Femur (tissue), 1 donor: ENCODE data around the gene SNX24.
A peak's percentile ranks its signal among the peaks of the same experiment; 100 is the strongest.
"Not testable (repeated sequence)": the region's sequence is repeated elsewhere in the genome, so short reads cannot be mapped to it uniquely, and the experiment has no call there.

Source experiments
- DNase-seq: peaks from one replicate; pipeline ENCODE4 v3.0.0-alpha.2; 2017

SNX24 gene

GRCh38 chr5:122845229-122846050, at the start of gene SNX24:
SNX24 (plus strand) TSS chr5:122845613; CDS start chr5:122845634, 21 bp downstream.
- DNase-seq: peak; percentile 86

DNA sequence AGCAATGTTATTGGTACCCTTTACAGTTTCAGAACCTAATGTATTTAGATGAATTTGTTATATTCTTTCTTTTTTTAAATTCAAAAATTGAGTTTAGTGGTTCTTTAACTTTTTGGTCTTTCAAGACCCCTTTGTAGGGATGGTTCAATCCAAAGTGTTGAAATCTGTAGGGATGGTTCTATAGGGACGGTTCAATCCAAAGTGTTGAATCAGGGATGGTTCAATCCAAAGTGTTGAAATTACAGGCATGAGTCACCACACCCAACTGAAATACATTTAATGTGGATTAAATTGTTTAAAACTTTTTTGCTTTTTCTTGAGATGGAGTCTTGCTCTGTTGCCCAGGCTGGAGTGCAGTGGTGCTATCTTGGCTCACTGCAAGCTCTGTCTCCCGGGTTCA, 39.9 kb upstream of the SNX24 start:
- DNase-seq: no peak

- no peak for DNase-seq
Measured at GRCh38 chr5:122810405-122810804, 35.0 kb upstream of the SNX24 start.

DNA sequence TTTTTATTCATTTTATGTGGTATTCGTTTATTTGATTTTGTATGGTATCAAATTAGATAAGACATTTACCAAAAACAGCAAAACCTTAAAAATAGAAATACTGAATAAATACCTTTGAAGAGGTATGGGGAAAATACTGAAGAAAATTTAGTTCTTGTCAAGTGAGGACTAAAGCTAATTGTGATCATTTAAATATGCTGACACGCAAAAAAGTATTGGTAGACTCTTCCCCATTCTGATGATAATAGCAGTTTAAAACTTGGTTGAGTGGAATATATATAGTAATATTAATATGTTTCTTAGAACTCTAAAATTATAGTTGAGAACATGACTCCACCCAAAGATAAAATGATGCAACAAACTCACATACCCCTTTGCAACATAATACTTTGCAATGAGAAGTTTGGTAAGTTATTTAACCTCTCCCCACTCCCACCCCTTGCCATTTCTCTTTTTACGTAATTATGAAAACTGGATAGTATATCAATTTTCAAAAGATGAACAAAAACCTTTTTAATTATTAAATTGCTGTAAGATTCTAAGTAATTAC, 30.1 kb upstream of the SNX24 start:
- no peak for DNase-seq

- no peak for DNase-seq
Measured at GRCh38 chr5:122816756-122817155, 28.7 kb upstream of the SNX24 start.

- no peak for DNase-seq
Measured at GRCh38 chr5:122831984-122832383, 13.4 kb upstream of the SNX24 start.

DNA sequence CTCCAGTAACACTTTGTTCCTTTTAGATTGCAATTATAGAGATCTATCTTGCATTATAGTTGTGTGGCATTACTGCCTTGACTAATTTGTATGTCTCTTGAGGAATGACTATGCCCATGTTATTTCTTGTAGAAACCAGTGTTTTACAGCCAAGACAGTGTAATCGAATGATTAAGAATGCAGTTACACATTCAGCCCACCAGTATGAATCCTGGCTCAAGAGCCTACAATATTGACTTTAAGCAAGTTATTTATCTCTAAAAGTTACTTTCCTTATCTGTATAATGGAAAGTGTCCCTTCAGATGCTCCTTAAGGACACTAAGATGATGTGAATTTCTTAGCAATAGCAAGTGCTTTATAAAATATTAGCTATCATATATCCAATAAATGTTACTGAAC, 9.7 kb upstream of the SNX24 start:
- no peak for DNase-seq

GRCh38 chr5:122836947-122837346, 8.5 kb upstream of the SNX24 start:
- DNase-seq: no peak

DNA sequence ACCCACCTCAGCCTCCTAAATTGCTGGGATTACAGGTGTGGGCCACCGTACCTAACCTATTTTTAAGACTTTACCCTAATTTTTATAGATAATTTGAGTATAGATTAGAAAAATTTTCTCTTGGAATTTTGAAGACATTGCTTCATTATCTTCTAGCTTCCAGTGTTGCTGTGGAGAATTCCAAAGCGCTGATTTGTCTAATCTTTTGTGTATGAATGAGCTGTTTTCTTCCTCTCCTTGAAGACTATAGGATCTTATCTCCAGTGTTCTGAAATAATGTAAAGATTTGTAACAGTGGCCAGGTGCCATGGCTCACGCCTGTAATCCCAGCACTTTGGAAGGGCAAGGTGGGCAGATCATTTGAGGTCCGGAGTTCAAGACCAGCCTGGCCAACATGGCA, 5.7 kb upstream of the SNX24 start:
- DNase-seq: no peak

GRCh38 chr5:122842016-122842580, 3.3 kb upstream of the SNX24 start:
- DNase-seq: no peak

DNA sequence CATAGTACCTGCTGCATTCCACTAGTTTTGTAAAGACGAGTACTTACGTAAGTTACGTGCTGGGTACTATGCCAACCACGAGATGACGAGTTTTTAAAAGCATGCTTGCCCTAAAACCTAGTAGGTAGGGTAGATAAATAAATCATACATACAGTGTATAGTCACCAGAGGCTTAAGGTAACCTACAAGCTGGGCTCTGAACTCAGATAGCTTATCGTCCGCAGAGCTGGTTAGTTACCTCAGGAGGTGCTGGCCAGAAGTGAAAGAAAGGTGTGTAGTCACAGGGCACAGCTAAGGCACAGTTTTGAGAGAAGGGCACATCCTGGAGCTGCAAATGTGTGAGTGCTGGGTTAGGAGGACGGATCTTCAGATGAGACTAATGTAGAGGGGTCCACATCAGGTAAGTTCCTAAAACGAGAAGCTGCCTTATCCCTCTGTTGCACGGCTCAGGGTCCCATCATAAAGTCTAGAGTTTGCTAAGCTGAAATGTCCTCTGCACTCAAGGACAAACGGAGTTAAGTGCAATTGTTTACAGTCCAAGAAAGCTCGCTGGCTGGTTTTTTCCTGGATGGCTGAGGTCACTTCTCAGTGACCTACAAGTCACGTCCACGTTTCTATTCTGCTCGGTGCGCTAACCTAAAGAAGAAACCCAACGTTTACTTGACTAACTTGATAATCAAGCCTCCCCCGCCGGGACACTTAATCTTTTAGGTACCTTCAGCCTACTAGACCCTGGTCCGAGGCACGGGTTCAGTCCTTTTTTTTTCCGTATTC, 1.1 kb upstream of the SNX24 start:
- peak; percentile 24 for DNase-seq

- no peak for DNase-seq
Measured at GRCh38 chr5:122844910-122845228, 544 bp upstream of the SNX24 start.

DNA sequence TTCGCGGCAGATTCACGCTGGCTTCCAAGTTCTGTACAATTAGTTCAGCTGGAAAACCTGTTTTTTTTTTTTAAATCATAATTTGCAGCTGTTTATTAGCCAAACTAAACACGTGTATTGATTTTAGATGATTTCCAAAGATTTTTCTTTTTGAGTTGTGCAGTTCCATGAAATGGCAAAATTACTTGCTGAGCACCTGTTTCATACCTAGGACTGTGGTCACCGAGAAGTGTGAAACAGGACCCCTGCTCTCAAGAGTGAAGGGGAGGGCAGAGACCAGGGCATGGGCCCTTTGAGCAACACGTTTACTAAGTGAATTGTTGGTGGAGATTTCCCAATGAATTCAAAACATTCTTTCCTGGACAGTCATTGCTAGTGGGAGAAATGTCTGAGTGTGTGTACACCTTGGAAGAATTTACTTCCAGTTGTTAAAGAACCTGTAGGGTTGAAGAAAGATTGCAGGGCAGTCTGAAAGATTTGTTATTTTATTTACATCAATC, 688 bp downstream of the SNX24 start:
- DNase-seq: no peak

DNA sequence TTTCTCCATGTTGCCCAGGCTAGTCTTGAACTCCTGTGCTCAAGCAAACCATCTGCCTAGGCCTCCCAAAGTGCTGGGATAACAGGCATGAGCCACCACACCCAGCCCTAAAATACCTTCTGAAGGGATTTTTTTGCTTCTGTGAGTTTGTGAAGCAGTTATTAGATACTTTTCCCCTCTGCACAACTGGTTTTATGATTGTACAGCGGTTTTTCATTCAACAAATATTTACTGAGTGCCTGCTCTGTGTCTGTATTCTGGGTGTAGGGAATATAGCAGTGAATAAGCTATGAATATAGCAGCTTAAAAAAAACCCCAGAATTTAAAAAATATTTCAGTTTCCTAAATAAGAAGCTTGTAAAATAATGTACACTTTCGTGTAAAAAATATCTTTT, 2.3 kb downstream of the SNX24 start:
- DNase-seq: no peak

DNA sequence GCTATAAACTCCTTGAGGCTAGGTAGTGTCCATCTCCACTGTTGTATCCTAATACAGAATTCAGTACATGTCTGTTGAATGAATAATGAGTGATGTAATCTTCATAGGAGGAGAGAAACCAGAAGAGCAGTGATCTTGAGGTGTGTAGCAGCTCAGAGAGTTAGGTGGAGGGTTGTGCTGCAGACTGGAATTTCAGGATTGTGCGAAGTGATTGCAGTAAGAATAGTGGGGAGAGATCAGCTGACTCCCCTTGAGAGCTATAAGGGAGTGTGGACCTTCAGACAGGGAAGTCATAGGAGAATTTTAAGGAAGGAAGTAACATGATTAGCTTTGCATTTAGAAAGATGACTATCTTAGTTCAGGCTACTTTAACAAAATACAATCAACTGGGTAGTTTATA, 4.4 kb downstream of the SNX24 start:
- no peak for DNase-seq

DNA sequence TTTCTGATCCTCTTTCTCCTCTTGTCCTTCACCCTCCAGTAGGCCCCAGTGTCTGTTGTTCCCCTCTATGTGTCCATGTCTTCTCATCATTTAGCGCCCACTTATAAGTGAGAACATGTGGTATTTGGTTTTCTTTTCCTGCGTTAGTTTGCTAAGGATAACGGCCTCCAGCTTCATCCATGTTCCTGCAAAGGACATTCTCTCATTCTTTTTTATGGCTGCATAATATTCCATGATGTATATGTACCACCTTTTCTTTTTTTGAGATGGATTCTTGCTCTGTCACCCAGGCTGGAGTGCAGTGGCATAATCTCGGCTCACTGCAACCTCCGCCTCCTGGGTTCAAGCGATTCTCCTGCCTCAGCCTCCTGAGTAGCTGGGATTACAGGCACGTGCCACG, 12.1 kb downstream of the SNX24 start:
- DNase-seq: not testable (repeated sequence)

GRCh38 chr5:122858451-122858850, 13.0 kb downstream of the SNX24 start:
- DNase-seq: no peak

GRCh38 chr5:122863240-122863639, 17.8 kb downstream of the SNX24 start:
- no peak for DNase-seq

GRCh38 chr5:122863721-122864120, 18.3 kb downstream of the SNX24 start:
- no peak for DNase-seq

- DNase-seq: no peak
Measured at GRCh38 chr5:122864400-122864799, 19.0 kb downstream of the SNX24 start.

DNA sequence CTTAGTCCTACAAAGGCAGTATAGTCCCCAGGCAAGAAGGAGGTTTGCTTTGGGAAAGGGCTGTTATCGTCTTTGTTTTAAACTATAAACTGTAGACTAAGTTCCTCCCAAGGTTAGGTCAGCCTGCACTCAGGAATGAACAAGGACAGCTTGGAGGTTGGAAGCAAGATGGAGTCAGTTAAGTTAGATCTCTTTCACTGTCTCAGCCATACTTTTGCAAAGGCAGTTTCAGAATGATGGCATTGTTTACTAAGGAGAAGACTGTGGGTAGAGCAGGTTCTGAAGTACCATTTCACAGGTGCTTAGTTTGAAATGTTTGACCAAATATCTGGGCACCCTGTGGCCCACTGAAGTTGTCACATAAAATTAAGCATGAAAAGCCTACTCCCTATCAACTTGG, 19.4 kb downstream of the SNX24 start:
- DNase-seq: no peak

DNA sequence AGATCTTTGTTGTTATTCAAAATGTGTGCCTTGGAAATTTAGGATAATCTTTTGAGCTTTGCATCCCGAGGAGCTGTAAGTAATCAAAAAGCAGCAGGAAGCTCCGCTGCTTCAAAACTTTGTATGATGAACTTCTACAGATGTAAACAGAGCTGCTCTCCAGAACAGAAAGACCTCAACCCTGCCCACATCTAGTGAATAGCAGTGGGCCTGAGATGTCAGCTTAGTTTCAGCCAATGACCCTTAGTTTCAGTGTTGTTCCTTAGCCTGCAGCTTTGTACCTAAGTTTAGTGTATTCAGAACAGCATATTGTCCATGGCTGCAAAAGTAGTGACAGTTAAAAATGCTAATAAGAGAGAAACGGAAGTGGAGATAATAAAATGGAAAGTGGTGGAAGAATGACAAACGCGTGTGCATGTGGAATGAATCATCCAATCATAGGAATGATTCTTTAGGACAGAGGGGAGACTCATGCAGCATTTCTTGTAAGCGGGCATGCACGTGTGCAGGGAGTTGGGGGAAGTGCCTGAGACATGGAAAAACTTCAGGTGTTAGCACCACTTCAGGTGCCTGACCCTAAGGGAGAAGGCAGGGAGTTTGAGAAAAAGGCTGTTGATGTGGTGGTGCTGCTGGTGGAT, 24.9 kb downstream of the SNX24 start:
- DNase-seq: no peak

DNA sequence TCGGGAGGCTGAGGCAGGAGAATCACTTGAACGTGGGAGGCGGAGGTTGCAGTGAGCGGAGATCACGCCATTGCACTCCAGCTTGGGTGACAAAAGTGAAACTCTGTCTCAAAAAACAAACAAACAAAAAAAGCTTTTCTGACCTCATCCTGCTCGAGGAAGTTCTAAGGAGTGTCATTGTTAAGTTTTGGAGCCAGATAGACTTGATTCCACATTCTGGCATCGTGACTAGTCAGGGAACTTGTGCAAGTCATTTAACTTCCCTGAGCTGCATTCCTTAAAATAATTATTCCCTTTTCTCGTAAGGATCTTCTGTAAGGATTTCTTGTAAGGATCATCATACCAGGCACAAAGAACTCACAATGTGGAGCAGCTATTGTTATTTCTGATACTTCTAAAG, 26.2 kb downstream of the SNX24 start:
- DNase-seq: no peak
